Stimulated activated CD8-positive, alpha-beta memory T cell treated with anti-CD3 and anti-CD28 coated beads, Interleukin-7, amount 100 ng/mL, for 48 hours (primary cell): ENCODE measurements around the gene TLCD5.

Experiments used
- DNase-seq, 2 donors: peaks; one replicate each; pipeline ENCODE4 v3.0.0-alpha.2; 2020; ENCODE audit warnings: low read depth in 1 of 2; ENCODE audit errors: extremely low read depth in 1 of 2

Gene TLCD5

DNA sequence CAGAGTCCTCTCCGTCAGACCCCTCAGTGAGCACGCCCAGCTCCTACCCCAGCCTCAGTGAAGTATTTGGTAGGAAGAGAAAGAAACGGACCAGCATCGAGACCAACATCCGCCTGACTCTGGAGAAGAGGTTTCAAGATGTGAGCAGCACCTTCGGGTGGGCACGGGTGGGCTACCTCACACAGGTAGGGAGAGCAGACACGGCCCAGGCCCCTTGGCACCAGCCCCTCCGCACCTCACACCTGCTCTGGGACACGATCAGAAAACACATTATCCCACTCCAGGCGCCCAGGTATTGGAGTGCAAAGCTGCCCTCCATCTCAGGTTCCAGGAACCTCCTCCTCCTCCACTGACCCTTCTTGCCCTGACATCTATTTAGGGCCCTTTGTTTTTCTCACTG is 17.6 kb upstream of the TLCD5 start:
- DNase-seq: no peak

DNA sequence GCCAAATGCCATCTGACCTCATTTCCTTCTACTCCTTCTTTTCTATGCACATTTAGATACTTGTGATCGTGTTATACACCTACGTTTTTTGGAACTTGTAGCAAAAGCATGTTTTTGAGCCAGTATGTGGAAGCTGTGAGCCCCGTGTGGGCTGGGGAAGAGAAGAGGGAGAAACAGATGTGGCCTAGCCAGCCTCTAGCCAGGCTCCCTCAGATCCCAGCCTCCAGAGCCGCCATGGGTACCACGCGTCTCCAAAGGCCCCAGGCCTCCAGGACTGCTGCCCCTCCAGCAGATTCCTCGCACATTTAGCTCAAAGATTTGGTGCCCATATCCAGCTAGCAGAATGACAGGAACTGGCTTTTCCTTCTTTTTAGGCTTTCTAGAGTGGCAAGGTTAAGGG is 17.0 kb upstream of the TLCD5 start:
- DNase-seq: no peak

DNA sequence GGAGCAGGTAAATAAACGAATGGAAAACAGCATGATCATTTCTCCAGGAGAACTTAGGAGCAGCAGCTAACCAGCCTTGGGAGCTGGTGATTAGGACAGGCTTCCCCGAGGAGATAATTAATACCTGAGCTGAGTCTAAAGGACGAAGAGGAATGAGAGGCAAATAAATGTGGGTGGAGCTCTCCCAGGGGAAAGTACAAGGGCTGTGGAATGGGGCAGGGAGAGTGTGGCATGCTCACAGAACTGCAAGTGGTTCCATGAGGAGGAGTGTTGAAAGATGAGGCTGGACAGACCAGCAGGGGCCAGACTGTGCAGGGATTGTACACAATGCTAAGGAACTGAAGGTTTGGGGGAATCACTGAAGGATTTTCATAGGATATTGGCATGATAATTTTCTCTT is 14.2 kb upstream of the TLCD5 start:
- no peak for DNase-seq

DNA sequence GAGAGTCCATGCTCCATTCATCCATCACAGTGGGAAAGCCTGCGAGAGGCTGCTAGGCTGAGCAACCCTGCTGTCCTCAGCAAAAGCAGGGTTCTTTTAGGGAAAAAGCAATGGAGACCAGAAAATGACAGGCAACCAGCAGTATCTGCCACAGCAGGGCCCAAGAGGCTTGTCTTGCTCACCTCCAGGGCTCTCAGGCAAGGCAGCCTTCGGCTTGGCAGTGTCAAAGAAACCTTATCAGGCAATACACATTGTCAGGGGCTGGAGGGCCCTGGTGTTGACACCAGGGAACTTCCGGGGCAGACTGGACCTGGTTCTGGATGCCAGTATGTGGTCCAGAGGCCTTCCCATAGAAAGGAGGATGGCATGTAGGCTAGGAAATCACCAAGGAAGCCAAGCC is 10.2 kb upstream of the TLCD5 start:
- no peak for DNase-seq

DNA sequence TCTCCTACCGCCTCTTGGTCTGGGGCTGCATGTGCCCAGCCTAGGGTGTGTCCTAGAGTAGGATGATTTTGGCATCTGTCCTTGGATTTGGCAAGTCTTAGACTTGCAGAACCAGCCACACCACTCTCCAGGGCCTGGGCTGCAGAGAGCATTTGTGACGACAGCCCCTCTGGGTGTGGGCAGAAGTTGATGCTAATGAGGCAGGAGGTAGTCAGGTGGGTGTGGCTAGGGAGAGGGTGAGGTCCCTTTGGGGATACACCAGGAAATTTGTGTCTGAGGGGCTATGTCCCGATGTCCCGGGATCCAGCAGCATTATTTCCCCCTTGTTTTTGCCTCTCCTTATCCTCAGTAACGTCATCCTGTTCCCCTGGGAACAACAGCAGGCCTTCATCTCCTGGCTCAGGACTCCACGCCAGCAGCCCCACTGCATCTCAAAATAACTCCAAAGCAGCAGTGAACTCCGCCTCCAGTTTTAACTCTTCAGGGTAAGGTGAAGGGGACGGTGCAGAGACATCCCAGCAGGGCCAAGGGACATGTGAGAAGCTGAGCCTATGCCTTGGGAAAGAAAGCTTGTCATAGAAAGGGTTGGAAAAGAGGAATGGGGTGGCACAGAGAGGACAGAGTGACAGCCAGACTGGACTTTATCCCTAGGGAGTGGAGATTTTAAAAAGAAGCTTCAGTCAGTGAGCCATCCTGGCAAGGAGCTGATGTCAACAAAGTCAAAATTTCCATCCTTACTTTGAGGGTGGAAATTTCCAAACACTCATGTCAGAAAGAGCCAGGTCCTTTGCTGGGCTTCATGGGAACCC is 8.0 kb upstream of the TLCD5 start:
- no peak for DNase-seq

DNA sequence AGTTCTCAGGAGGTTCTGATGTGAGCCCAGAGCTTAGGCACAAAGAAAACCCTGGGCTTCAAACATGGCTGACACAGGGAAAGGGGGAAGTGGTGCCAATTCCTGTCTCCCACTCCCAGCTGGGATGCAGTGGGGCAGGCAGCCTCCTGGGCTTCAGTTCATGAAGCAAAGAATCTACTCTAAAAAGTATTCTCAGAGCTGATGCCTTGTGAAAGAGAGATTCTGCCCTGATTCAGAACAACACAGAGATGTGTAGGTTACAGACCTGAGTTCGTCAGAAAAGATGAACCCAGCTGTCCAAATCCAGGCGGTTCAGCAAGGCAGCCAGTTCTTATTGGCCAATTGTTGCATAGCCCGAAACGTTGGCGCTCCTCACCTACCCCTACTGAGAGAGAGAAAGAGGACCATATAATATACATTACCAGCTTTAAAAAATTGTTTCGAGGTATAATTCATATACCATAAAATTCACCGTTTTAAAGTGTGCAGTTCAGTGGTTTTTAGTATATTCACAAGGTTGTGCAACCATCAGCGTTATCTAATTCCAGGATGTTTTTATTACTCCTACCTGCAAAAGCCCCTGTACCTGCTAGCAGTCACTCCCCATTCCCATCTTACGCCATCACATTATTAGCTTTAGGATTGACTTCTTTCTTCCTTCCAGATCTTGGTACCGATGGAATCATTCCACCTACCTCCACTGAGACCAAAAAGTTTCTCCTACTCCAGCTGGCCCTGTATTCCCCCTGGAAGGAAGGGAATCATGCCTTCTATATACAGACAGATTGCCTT is 7.2 kb upstream of the TLCD5 start:
- DNase-seq: no peak

DNA sequence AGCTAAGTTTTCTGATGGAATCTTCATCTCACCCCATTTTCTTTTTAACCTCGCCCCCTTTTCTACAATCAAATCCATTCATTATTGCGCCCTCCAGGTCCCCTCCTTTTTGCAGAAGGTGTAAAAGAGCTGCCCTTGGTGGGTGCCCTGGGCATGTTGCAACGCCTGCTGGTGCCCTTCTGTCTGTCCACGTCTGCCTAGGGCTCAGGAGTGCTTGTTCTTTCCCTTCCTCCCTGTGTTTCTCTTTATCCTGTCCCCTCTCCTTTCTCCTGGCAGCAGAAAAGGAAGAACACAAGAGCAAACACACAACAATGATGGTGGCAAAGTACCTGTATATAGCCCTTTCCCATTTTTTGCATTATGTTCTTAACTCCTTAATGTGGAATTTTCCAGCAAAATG is 6.2 kb upstream of the TLCD5 start:
- no peak for DNase-seq

DNA sequence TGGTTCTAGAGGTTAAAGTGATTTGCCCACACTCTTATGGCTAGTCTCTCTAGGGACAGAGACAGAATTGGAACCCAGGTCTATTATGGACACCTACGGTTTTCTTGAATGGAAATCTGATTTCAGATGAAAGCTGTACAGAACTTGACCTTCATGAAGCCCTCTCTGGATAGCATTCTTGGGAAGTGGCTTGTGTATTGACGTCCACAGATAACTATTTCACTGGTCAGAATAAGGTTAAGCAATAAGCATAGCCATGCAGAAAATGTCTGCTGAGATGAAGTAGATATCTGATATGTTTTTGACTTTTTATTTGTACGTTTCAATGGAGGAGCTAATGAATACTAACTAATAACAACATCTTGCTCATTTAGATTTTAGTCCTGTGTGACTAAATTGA is 1.1 kb downstream of the TLCD5 start:
- no peak for DNase-seq

DNA sequence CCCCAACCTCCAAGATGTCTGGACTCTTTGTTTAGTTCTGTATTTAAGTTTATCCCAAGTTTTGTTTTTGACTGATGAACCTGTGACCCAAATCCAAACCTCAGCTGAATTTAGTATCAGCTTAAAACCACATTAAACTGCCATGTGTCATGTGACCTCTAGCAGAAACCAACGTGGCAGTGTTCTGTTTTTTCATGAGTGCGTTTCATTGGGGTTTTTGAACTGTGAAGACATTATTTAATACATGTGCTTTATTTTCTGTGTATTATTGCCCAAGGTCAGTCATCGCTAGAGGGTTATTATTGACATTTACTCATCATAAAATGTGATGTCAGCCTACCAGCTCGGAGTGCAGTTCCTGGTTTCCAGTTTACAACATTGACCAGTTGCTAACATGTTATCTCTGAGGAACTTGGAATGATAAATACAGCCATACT is 1.8 kb downstream of the TLCD5 start:
- no peak for DNase-seq

DNA sequence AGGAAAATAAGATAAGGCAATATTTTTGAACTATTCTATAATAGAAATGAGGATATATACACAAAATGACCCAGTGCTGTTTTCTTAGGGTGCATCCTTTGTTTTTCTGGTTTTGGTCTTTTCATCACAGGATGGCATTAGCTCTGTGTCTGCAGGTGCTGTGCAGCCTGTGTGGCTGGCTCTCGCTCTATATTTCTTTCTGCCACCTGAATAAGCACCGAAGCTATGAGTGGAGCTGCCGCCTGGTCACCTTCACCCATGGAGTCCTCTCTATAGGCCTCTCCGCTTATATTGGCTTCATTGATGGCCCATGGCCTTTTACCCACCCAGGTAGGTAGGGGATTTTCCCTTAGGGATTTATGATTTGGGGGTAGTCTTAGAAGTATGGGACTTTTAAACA is 2.2 kb downstream of the TLCD5 start:
- no peak for DNase-seq

DNA sequence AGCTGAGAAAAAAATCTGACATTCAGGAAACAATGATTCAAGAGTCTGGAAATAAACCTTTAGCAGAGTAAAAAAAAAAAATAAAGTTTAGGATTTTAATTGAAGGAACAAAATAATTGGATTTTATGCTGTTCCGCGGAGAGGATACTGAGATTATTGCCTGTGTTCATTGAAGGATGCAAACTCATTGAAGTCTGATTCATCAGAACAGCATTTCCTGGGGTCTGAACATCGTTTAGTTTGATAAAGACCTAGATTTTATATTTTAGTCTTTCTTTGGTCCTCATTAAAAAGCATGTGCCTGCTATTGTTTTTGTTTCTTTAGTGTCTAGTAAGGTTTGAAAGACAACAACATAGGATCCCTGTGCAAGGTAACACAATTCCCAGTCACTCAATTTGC is 4.5 kb downstream of the TLCD5 start:
- no peak for DNase-seq

DNA sequence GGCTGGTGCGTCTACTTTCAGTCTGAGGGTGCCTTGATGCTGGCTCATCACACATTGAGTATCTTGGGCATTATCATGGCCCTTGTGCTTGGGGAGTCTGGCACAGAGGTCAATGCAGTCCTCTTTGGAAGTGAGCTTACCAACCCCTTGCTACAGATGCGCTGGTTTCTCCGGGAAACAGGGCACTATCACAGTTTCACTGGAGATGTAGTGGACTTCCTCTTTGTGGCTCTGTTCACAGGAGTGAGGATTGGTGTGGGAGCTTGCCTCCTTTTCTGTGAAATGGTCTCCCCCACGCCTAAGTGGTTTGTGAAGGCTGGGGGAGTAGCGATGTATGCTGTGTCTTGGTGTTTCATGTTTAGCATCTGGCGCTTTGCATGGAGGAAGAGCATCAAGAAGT is 4.9 kb downstream of the TLCD5 start:
- DNase-seq: no peak

DNA sequence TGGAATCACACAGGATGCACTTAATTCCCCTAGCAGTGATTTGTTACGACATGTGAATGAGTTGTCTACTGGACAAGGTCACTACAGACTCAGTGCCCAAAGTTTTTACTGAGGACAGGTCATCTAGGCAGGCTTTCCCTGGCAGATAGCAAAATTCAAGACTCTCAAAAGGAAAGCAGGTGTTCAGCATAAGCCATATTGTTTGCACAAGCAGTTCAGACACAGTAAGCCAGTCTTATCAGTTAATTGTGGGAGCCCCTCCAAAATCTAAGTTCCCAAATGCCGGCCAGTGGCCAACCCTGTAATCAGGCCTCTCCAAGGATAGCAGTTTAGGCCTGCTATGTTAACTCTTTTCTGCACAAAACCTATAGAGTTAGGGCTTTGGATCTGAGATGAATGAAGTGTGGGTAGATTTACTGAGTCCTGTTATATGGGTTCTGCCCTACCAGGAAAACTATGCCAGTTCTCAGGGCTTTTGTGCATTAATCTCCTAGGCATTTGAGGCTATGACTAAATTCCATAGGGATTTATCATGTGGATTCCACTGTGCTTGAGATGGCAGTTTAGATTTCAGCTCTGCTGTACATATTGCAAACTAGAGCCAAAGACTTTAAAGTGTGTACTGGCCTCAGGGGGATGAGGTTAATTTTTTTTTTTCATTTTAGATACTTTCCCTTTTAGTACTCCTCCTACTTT is 6.3 kb downstream of the TLCD5 start:
- no peak for DNase-seq

DNA sequence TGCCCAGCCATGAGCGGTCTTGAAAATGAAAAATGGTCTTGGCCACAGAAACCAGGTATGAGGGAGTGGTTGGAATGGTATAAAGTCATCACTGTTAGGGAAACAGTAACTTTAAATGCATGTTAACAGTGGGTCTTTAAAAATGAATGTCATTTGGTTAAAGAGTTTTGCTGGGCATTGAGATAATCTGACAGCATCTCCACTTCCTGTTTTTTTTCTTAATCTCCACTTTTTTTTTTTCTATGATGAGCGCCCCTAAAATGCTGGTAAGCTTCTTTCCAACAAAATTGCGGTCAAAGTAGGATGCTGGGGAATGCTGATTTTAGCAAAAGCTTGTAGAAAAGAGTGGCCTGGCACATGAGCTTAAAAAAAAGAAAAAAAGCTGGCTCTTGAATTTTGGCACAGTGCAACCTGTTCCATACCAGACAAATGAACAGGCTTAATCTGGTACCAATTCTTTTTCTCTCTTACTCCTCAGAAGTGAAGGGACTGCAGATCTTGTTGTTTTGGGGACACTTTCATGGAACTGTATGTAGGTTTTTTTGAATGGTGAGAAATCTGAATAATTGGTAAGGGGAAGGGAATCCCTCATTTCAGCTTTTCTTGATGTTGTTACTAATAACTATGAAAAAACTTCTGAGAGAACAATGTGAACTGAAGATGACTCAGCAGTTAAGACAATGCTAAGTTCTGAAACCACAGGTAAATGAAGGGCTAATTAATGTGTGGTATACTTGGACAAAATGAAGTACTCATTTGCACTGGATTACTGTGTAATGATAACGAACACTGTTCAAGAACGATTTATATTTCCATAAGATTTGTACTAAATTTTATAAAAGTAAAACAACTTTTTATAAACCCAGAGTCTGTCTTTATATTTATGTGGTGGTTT is 8.0 kb downstream of the TLCD5 start:
- DNase-seq: no peak

DNA sequence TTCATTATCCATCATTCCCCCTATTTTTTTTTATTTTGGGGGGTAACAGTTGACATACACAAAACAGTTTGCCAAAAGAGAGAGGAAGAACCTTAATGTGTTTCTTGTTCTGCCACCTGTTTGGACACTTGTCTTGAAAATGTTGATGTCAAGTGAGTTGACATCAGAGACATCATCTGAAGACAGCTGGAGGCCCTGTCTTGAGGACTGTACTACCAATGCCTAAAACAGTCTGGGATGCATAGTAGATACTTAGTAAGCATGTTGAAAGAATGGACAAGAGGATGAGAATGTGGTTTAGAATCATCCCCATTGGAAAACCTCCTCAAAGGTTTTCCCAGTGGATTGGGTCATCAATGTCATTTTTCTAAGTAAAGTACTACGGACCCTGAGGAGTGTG is 8.7 kb downstream of the TLCD5 start:
- DNase-seq: no peak

DNA sequence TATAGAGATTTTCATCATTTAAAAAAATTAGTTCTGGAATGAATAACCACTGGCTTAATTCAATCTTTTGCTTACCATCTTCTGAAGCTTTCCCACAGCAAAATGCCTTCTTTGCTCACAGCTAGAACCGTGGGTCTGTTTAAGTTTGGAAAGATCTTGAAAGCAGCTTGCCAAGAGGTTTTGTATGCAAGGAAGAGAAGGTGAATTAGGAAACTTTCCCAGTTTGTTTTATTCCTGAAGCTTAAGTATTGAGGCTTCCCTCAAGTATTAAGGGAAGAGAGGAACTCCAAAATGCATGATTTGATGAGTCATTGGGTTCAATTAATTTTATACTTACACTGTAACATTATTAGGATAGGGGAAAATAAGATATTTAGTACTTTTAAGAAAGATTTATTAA is 9.2 kb downstream of the TLCD5 start:
- no peak for DNase-seq

DNA sequence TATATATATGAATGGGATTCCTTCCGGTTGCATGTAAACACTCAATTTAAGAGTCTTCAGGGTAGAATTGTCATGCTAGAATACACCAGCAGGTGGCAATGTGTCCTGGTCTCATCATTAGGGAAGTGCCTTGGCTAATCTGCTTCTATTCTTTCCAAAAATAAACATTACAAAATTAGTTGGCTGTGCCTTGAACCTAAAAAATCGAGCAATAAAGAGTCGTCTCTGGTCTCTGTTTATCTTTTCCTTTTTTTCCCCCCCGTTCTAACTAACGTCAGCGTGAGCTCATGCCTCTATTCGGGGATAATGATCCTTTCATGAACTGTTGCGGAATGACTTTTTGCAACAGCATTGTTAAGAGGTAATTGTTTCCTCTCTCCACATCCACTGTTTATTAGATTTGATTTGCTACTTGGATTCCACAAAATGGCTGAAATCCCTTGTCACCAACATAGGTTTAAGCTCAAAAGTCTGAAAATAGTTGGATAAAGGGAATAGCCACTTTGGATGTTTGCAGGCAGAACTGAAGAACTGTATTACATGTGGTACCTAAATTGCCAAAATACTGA is 9.9 kb downstream of the TLCD5 start:
- DNase-seq: no peak

DNA sequence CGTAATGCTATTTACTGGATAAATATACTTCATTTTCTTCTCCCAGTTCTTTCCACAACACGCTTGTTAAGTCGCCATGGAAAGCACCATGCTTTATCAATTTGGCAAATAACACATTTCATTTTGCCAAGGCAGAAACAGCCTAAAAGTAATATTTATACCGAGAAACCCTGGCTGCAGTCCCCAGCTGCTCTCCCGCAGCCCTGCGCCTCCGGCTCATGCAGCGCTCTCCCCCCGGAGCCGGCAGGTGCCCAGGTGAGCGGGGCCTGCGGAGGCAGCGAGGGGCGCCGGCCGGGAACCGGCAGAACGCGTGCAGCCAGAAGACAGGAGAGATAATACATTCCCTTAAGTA is 10.4 kb downstream of the TLCD5 start:
- no peak for DNase-seq

DNA sequence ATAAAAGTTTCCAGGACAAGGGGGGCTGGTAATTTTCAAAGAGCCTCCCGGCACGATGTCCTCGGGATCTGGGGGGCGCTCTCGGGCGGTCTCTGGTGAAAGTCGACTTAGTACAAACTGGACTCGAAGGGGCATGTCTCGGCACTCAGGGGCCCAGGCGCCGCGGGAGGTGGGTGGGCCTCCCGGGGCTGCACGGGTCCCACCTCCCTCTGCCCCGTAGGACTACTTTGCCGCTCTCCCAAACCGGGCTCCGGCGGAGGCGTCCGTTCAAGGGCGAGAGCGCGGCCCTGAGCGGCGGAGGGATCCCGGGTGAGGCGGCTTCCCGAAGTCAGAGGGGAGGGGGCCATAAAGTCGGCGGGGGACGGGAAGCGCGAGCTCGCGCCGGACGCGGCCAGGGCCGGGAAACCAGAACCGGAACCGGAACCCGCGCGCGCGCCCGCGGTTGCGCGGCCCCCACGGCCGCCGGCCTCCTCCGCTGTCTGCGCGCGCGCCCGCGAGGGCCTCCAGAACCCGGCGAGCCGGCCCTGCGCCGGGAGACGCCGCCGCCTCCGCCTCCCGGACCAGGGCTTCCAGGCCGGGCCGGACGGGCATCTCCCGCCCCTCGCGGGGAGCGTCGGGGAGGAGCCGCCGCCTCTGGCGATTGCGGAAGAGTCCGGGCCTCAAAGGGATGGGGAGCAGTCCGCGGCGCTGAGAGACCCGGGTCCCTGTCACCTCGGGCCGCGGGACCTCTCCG is 11.0 kb downstream of the TLCD5 start, which contains the start of gene ARHGEF12:
Gene ARHGEF12, plus strand, starts transcription at position 506 of the 733 bp plus-strand sequence. CDS start 831 bp downstream, outside the sequence.
- DNase-seq: peak; percentile 71 to 73
